HepG2 (cell line): ENCODE measurements around the gene DCLK1. TPM values are rescaled to one million over a fixed set of nuclear protein-coding genes. Genes with fewer than 3 reads are reported as not detected.

Experiments used
- ATAC-seq: fragments of 200-7000 bp; cut with Tn5 transposase; 3 replicates; pipeline ENCODE4 v1.9.1; 2020; ENCODE audit warnings: mild to moderate bottlenecking, moderate library complexity
- BruUV-seq: library from RNA; stranded (reverse); fragments of 400-500 nt; replicated peaks from 2 replicates; lab custom pipeline; 2021; lab: Mats Ljungman, UMichigan
- CTCF ChIA-PET: fragments of 300-600 bp; formaldehyde crosslinking; extraction: SDS; loops from one replicate; lab custom pipeline; 2021; ENCODE audit warnings: low total read pairs, inconsistent platforms, low intra/inter-chr PET ratio; lab: Yijun Ruan, JAX
- POLR2A ChIA-PET: fragments of 350-600 bp; sonication (Branson Sonifier 250); formaldehyde crosslinking; loops from one replicate; lab custom pipeline; 2020; ENCODE audit warnings: antibody characterized with exemption, inconsistent platforms; lab: Yijun Ruan, JAX
- DNase-seq: peaks from one replicate; pipeline ENCODE4 v3.0.0-alpha.2; 2015; ENCODE audit warnings: low spot score
- FAIRE-seq: peaks from 3 replicates; lab custom pipeline; 2011; peaks lifted over from hg19 to GRCh38; lab: Jason Lieb, UNC
- H2AFZ ChIP-seq: one replicate; pipeline ENCODE4 v1.6.1; 2011; ENCODE audit warnings: low read length, inconsistent platforms
- H3K27ac ChIP-seq: fragments of 300-600 bp; 3 replicates; pipeline ENCODE4 v1.8.0; 2011; ENCODE audit warnings: mixed run types, mild to moderate bottlenecking, mixed read lengths, low read length, inconsistent platforms; ENCODE audit not compliant: insufficient read depth; ENCODE audit errors: extremely low read length
- H3K27me3 ChIP-seq, 2 experiments: fragments of 200-600 bp in 1 of 2; 2 replicates in 1 of 2; 3 replicates in 1 of 2; pipeline versions ENCODE4 v1.6.0 to v1.8.0; 2011; ENCODE audit warnings: low read length in 2 of 2, mild to moderate bottlenecking in 2 of 2, moderate library complexity in 2 of 2, inconsistent platforms in 1 of 2; ENCODE audit not compliant: insufficient read depth in 2 of 2, control insufficient read depth in 1 of 2
- H3K36me3 ChIP-seq, 2 experiments: fragments of 200-600 bp in 1 of 2; replicated peaks in 1 of 2; 2 replicates in 1 of 2; 3 replicates in 1 of 2; pipeline versions ENCODE4 v1.5.1 to v1.8.0; 2011; ENCODE audit warnings: low read length in 2 of 2, inconsistent platforms in 1 of 2; ENCODE audit not compliant: insufficient read depth in 2 of 2, control insufficient read depth in 1 of 2
- H3K4me1 ChIP-seq: 2 replicates; pipeline ENCODE4 v1.5.1; 2012; ENCODE audit warnings: low read length, inconsistent platforms; ENCODE audit not compliant: insufficient read depth
- H3K4me2 ChIP-seq: 2 replicates; pipeline ENCODE4 v1.6.0; 2011; ENCODE audit warnings: low read depth, low read length, inconsistent platforms
- H3K4me3 ChIP-seq, 3 experiments: fragments of 200-600 bp in 1 of 3; sonication (generic), shearing (Covaris generic) in 1 of 3; replicated peaks in 1 of 3; 2 replicates each; pipeline ENCODE4 v1.5.1; 2011 to 2016; ENCODE audit warnings: low read length in 3 of 3, inconsistent platforms in 2 of 3, low read depth in 2 of 3, mild to moderate bottlenecking in 2 of 3, control low read depth in 1 of 3, mixed read lengths in 1 of 3; ENCODE audit not compliant: insufficient read depth in 1 of 3
- H3K79me2 ChIP-seq: one replicate; pipeline ENCODE4 v1.6.1; 2011; ENCODE audit warnings: low read length, inconsistent platforms; ENCODE audit not compliant: insufficient read depth
- H3K9ac ChIP-seq: 2 replicates; pipeline ENCODE4 v1.6.0; 2011; ENCODE audit warnings: mild to moderate bottlenecking, low read depth, low read length, inconsistent platforms; ENCODE audit not compliant: insufficient read depth
- H3K9me3 ChIP-seq: 2 replicates; pipeline ENCODE4 v1.5.1; 2012; ENCODE audit warnings: mild to moderate bottlenecking, low read length
- H4K20me1 ChIP-seq: 2 replicates; pipeline ENCODE4 v1.6.0; 2011; ENCODE audit warnings: inconsistent platforms, mild to moderate bottlenecking, low read length, moderate library complexity; ENCODE audit not compliant: insufficient read depth
- ETV5 ChIP-seq: IDR thresholded peaks from 2 replicates; pipeline ENCODE4 v1.6.1; 2018; ENCODE audit warnings: missing biosample characterization, missing genetic modification reagents, inconsistent platforms, borderline replicate concordance
- KDM2A ChIP-seq: sonication (generic); formaldehyde crosslinking; IDR thresholded peaks from 2 replicates; pipeline ENCODE4 v1.4.0; 2020; ENCODE audit warnings: low read depth, missing genetic modification reagents, borderline replicate concordance
- MIER2 ChIP-seq: IDR thresholded peaks from 2 replicates; pipeline ENCODE4 v1.6.1; 2016; ENCODE audit warnings: missing biosample characterization, missing genetic modification reagents
- NAIF1 ChIP-seq: sonication (generic); formaldehyde crosslinking; IDR thresholded peaks from 2 replicates; pipeline ENCODE4 v1.5.0; 2020; ENCODE audit warnings: mild to moderate bottlenecking, missing genetic modification reagents, borderline replicate concordance
- ZNF101 ChIP-seq: sonication (generic); formaldehyde crosslinking; IDR thresholded peaks from 2 replicates; pipeline ENCODE4 v1.4.0; 2020; ENCODE audit warnings: mild to moderate bottlenecking, low read depth, missing genetic modification reagents, borderline replicate concordance
- ZNF17 ChIP-seq: sonication (generic); formaldehyde crosslinking; IDR thresholded peaks from 2 replicates; pipeline ENCODE4 v1.5.0; 2020; ENCODE audit warnings: mild to moderate bottlenecking, missing genetic modification reagents
- ZNF530 ChIP-seq: sonication (generic); formaldehyde crosslinking; IDR thresholded peaks from 2 replicates; pipeline ENCODE4 v1.5.0; 2020; ENCODE audit warnings: low read depth, mild to moderate bottlenecking, missing genetic modification reagents
- ZNF607 ChIP-seq: sonication (generic); formaldehyde crosslinking; IDR thresholded peaks from 2 replicates; pipeline ENCODE4 v1.5.1; 2020; ENCODE audit warnings: missing genetic modification reagents, mild to moderate bottlenecking, borderline replicate concordance
- ZNF839 ChIP-seq: sonication (generic); formaldehyde crosslinking; IDR thresholded peaks from 2 replicates; pipeline ENCODE4 v1.4.0; 2020; ENCODE audit warnings: missing genetic modification reagents, mild to moderate bottlenecking, borderline replicate concordance
- in situ Hi-C: cut with HindIII; loops from 2 replicates; pipeline ENCODE4 v1.10.0; 2017; ENCODE audit warnings: low pct_unique_long_range_greater_than_20kb; ENCODE audit not compliant: extremely low pct_ligation_motif_present
- intact Hi-C: fragments of 100-400 bp; cut with micrococcal nuclease; formaldehyde crosslinking; loops from one replicate; pipeline ENCODE4 v1.10.0; 2022; ENCODE audit not compliant: unreplicated experiment
- polyA plus RNA-seq, 8 experiments: library from polyadenylated mRNA; depleted of rRNA in 3 of 8; stranded (reverse) in 7 of 8; unstranded in 1 of 8; fragments of >200 nt; fragmentation: Illumina TruSeq in 4 of 8; extraction: Trizol in 4 of 8; gene quantifications; 2 replicates each; pipeline versions ENCODE4 v1.2.1 to v1.2.3, GENCODE V29; 2011 to 2016; ENCODE audit warnings: low read depth in 4 of 8, missing spikeins in 1 of 8, mixed read lengths in 1 of 8; ENCODE audit not compliant: insufficient read depth in 1 of 8
- total RNA-seq, 5 experiments: library from RNA; depleted of rRNA; stranded (reverse); fragments of >200 nt; fragmentation: Illumina TruSeq; extraction: Trizol; gene quantifications; 2 replicates each; pipeline ENCODE4 v1.2.3, GENCODE V29; 2016; ENCODE audit warnings: low read depth in 1 of 5
- TF ChIP-seq, protein P1 (sequence below): sonication (generic); formaldehyde crosslinking; IDR thresholded peaks from 2 replicates; pipeline ENCODE4 v1.4.0; 2020; ENCODE audit warnings: missing genetic modification reagents
- TF ChIP-seq, protein P2 (sequence below): sonication (generic); formaldehyde crosslinking; IDR thresholded peaks from 2 replicates; pipeline ENCODE4 v1.5.0; 2020; ENCODE audit warnings: mild to moderate bottlenecking, missing genetic modification reagents
- TF ChIP-seq, protein P3 (sequence below): sonication (generic); formaldehyde crosslinking; IDR thresholded peaks from 2 replicates; pipeline ENCODE4 v1.8.1; 2022; ENCODE audit warnings: low read depth, mild to moderate bottlenecking, missing genetic modification reagents
- TF ChIP-seq, protein P4 (sequence below), 2 experiments: sonication (generic) in 1 of 2; formaldehyde crosslinking in 1 of 2; IDR thresholded peaks; 2 replicates each; pipeline versions ENCODE4 v1.4.0 to v1.6.1; 2018 to 2020; ENCODE audit warnings: missing genetic modification reagents in 2 of 2, borderline replicate concordance in 1 of 2, low read depth in 1 of 2, mild to moderate bottlenecking in 1 of 2, missing biosample characterization in 1 of 2
- TF ChIP-seq, protein P5 (sequence below): fragments of 450-650 bp; IDR thresholded peaks from 2 replicates; pipeline ENCODE4 v1.6.1; 2017; ENCODE audit warnings: mild to moderate bottlenecking

The DCLK1 gene
- total and polyA plus RNA-seq, 2 of the 13 experiments (the other 11 are each of a cell fraction or from before 2014, with no cell fraction given), result not detected

DNA sequence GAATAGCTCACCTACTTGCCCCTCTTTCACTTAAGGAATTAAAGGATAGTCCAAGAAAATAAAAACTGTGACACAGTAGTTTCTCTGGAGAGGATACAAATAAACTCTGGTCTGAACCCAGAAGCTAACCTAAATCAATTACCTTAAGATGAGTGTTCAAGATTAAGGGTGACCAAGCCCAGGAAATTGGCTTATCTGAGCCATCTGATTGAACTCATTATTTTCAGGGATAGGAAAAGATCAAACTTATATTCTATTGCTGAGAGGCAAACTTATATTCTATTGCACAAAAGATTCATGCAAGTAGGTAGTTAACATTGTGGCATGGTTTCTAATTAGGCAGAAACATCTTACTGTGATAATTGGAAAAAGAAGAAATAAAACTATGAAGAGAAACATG lies 175.1 kb downstream of the DCLK1 start:
- DNase-seq (no peak), ATAC-seq (no peak), FAIRE-seq (no peak)
- Histone ChIP-seq H3K36me3 (no peaks in the 10 kb centered on the region), H3K27ac (no peak overlapping the region), H3K4me1 (no peaks in the 10 kb centered on the region), H3K79me2 (no peaks in the 10 kb centered on the region), H3K4me2 (no peak overlapping the region), H3K27me3 (no peaks in the 10 kb centered on the region; a peak in 1 of 5 replicates), H4K20me1 (no peaks in the 10 kb centered on the region), H2AFZ (no peak overlapping the region), H3K4me3 (no peak overlapping the region), H3K9me3 (peaks cover 6% of the 10 kb centered on the region; the same call in 1 of the 2 replicates), H3K9ac (no peak overlapping the region)
- no TSS peak for BruUV-seq
- intact Hi-C loops, result no loop called here
- in situ Hi-C loops, result no loop called here
- ChIA-PET CTCF (no interaction called here), POLR2A (no interaction called here)
- TF ChIP-seq, protein P1, sequence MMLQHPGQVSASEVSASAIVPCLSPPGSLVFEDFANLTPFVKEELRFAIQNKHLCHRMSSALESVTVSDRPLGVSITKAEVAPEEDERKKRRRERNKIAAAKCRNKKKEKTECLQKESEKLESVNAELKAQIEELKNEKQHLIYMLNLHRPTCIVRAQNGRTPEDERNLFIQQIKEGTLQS (CRISPR knock-in tag), result no peak
- TF ChIP-seq, protein P2, sequence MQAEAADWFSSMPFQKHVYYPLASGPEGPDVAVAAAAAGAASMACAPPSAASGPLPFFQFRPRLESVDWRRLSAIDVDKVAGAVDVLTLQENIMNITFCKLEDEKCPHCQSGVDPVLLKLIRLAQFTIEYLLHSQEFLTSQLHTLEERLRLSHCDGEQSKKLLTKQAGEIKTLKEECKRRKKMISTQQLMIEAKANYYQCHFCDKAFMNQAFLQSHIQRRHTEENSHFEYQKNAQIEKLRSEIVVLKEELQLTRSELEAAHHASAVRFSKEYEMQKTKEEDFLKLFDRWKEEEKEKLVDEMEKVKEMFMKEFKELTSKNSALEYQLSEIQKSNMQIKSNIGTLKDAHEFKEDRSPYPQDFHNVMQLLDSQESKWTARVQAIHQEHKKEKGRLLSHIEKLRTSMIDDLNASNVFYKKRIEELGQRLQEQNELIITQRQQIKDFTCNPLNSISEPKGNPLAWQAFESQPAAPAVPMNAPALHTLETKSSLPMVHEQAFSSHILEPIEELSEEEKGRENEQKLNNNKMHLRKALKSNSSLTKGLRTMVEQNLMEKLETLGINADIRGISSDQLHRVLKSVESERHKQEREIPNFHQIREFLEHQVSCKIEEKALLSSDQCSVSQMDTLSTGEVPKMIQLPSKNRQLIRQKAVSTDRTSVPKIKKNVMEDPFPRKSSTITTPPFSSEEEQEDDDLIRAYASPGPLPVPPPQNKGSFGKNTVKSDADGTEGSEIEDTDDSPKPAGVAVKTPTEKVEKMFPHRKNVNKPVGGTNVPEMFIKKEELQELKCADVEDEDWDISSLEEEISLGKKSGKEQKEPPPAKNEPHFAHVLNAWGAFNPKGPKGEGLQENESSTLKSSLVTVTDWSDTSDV (CRISPR knock-in tag), result no peak
- TF ChIP-seq ZNF607 (CRISPR knock-in tag) (no peak), ZNF530 (CRISPR knock-in tag) (no peak), ETV5 (no peak), MIER2 (no peak), ZNF101 (CRISPR knock-in tag) (no peak), ZNF17 (CRISPR knock-in tag) (no peak), KDM2A (CRISPR knock-in tag) (no peak), ZNF839 (CRISPR knock-in tag) (no peak), NAIF1 (CRISPR knock-in tag) (no peak)
- TF ChIP-seq, protein P3, sequence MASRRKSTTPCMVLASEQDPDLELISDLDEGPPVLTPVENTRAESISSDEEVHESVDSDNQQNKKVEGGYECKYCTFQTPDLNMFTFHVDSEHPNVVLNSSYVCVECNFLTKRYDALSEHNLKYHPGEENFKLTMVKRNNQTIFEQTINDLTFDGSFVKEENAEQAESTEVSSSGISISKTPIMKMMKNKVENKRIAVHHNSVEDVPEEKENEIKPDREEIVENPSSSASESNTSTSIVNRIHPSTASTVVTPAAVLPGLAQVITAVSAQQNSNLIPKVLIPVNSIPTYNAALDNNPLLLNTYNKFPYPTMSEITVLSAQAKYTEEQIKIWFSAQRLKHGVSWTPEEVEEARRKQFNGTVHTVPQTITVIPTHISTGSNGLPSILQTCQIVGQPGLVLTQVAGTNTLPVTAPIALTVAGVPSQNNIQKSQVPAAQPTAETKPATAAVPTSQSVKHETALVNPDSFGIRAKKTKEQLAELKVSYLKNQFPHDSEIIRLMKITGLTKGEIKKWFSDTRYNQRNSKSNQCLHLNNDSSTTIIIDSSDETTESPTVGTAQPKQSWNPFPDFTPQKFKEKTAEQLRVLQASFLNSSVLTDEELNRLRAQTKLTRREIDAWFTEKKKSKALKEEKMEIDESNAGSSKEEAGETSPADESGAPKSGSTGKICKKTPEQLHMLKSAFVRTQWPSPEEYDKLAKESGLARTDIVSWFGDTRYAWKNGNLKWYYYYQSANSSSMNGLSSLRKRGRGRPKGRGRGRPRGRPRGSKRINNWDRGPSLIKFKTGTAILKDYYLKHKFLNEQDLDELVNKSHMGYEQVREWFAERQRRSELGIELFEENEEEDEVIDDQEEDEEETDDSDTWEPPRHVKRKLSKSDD (CRISPR knock-in tag), result no peak
- TF ChIP-seq, protein P4, sequence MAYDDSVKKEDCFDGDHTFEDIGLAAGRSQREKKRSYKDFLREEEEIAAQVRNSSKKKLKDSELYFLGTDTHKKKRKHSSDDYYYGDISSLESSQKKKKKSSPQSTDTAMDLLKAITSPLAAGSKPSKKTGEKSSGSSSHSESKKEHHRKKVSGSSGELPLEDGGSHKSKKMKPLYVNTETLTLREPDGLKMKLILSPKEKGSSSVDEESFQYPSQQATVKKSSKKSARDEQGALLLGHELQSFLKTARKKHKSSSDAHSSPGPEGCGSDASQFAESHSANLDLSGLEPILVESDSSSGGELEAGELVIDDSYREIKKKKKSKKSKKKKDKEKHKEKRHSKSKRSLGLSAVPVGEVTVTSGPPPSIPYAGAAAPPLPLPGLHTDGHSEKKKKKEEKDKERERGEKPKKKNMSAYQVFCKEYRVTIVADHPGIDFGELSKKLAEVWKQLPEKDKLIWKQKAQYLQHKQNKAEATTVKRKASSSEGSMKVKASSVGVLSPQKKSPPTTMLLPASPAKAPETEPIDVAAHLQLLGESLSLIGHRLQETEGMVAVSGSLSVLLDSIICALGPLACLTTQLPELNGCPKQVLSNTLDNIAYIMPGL (CRISPR knock-in tag; IDR thresholded peaks at IDR 0.05; ENCODE audit: borderline replicate concordance in 1 of 2, low read depth in 1 of 2), result no peak
- TF ChIP-seq, protein P5, sequence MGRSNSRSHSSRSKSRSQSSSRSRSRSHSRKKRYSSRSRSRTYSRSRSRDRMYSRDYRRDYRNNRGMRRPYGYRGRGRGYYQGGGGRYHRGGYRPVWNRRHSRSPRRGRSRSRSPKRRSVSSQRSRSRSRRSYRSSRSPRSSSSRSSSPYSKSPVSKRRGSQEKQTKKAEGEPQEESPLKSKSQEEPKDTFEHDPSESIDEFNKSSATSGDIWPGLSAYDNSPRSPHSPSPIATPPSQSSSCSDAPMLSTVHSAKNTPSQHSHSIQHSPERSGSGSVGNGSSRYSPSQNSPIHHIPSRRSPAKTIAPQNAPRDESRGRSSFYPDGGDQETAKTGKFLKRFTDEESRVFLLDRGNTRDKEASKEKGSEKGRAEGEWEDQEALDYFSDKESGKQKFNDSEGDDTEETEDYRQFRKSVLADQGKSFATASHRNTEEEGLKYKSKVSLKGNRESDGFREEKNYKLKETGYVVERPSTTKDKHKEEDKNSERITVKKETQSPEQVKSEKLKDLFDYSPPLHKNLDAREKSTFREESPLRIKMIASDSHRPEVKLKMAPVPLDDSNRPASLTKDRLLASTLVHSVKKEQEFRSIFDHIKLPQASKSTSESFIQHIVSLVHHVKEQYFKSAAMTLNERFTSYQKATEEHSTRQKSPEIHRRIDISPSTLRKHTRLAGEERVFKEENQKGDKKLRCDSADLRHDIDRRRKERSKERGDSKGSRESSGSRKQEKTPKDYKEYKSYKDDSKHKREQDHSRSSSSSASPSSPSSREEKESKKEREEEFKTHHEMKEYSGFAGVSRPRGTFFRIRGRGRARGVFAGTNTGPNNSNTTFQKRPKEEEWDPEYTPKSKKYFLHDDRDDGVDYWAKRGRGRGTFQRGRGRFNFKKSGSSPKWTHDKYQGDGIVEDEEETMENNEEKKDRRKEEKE, result no peak
